ENCODE measurements around the gene SELP. TPM values are rescaled to one million over a fixed set of nuclear protein-coding genes. Genes with fewer than 3 reads are reported as not detected.

The SELP gene
- total and polyA plus RNA-seq, 2 of the 13 experiments (the other 11 are each of a cell fraction or from before 2014, with no cell fraction given) = 0.11 TPM; not detected in 1

DNA sequence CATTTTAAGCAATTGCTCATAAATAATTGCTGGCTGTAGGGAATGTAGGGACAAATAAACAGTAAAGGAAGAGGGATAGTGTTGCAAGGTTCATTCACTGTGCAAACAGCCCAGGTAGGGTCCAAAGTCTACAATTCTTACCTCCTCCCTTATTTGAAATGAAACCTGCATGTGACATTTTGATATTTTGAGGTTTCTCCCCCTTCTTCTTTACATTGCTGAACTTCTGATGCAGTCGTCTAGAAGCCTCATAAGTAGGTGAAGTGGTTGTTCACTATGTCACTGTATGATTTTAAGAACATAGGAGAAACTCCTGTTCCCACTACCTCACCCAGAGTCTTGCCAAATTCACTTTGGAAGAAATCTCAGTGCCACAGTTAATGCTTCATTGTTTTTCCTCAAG lies 59.8 kb downstream of the SELP start (continued):
- TF ChIP-seq ZBTB33 (CRISPR knock-in tag; IDR thresholded peaks at IDR 0.05) (no peak), HNF4A (CRISPR knock-in tag; IDR thresholded peaks at IDR 0.05) (peak; percentile 95), ZNF792 (CRISPR knock-in tag; IDR thresholded peaks at IDR 0.05) (peak; percentile 48; the same call in 1 of the 2 replicates), PPARG (CRISPR knock-in tag; conservative IDR thresholded peaks at IDR 0.05) (peak; percentile 92), KAT8 (CRISPR knock-in tag; IDR thresholded peaks at IDR 0.05) (0 out of 2 replicates have a peak, but pooled peaks have one; percentile 50), YEATS4 (CRISPR knock-in tag; IDR thresholded peaks at IDR 0.05; ENCODE audit: borderline replicate concordance) (0 out of 2 replicates have a peak, but pooled peaks have one; percentile 43), ZNF503 (CRISPR knock-in tag; IDR thresholded peaks at IDR 0.05) (peak; percentile 40; the same call in 1 of the 2 replicates), ZFP90 (CRISPR knock-in tag; IDR thresholded peaks at IDR 0.05; ENCODE audit: borderline replicate concordance) (no peak), HNRNPK (IDR thresholded peaks at IDR 0.05; ENCODE audit: low read depth, low read length, poor library complexity, severe bottlenecking) (no peak), FOSL2 (CRISPR knock-in tag; IDR thresholded peaks at IDR 0.05) (peak; percentile 47), MTF1 (CRISPR knock-in tag; IDR thresholded peaks at IDR 0.05) (no peak), ARNT (IDR thresholded peaks at IDR 0.05) (no peak), ZBTB46 (CRISPR knock-in tag; IDR thresholded peaks at IDR 0.05; ENCODE audit: borderline replicate concordance) (no peak), RELA (CRISPR knock-in tag; IDR thresholded peaks at IDR 0.05) (no peak), ZNF7 (CRISPR knock-in tag; IDR thresholded peaks at IDR 0.05) (no peak)
- TF ChIP-seq, protein P1, sequence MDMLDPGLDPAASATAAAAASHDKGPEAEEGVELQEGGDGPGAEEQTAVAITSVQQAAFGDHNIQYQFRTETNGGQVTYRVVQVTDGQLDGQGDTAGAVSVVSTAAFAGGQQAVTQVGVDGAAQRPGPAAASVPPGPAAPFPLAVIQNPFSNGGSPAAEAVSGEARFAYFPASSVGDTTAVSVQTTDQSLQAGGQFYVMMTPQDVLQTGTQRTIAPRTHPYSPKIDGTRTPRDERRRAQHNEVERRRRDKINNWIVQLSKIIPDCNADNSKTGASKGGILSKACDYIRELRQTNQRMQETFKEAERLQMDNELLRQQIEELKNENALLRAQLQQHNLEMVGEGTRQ (IDR thresholded peaks at IDR 0.05; ENCODE audit: low read depth, low read length) = no peak
- TF ChIP-seq, protein P1 (CRISPR knock-in tag; IDR thresholded peaks at IDR 0.05; ENCODE audit: borderline replicate concordance) = peak; percentile 49; the same call in 1 of the 2 replicates
- TF ChIP-seq, protein P2, sequence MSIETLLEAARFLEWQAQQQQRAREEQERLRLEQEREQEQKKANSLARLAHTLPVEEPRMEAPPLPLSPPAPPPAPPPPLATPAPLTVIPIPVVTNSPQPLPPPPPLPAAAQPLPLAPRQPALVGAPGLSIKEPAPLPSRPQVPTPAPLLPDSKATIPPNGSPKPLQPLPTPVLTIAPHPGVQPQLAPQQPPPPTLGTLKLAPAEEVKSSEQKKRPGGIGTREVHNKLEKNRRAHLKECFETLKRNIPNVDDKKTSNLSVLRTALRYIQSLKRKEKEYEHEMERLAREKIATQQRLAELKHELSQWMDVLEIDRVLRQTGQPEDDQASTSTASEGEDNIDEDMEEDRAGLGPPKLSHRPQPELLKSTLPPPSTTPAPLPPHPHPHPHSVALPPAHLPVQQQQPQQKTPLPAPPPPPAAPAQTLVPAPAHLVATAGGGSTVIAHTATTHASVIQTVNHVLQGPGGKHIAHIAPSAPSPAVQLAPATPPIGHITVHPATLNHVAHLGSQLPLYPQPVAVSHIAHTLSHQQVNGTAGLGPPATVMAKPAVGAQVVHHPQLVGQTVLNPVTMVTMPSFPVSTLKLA (IDR thresholded peaks at IDR 0.05) = no peak

Data from HepG2 (cell line).